Measurements from ENCODE around the gene CRYAA. TPM values are rescaled to one million over a fixed set of nuclear protein-coding genes. Genes with fewer than 3 reads are reported as not detected.

Gene CRYAA
- total RNA-seq, 4 donors from 2014 or later = not detected

- no peak overlapping the region for H3K27ac ChIP-seq
- intact Hi-C loops (cut with DNase I; ENCODE audit: low total_unique reads) (no loop called here), in situ Hi-C loops (cut with MboI; ENCODE audit: low pct_ligation_motif_present in 1 of 4, low pct_unique_long_range_greater_than_20kb in 1 of 4, low sequenced_read_pairs in 3 of 4) (no loop called here)
- H3K9me3 ChIP-seq = no peaks in the 10 kb centered on the region
- TF ChIP-seq CTCF (IDR thresholded peaks at IDR 0.05) (no peak), POLR2AphosphoS5 (IDR thresholded peaks at IDR 0.05) (no peak), POLR2A (IDR thresholded peaks at IDR 0.05) (no peak), EP300 (IDR thresholded peaks at IDR 0.05; ENCODE audit: low read depth) (no peak)
- WGBS, 2 donors (ENCODE audit: low coverage in 1 of 2) = 87 to 100% methylated on average over 1 to 24 of the region's 36 CpGs
- no peak overlapping the region for H3K4me3 ChIP-seq
- no peaks in the 10 kb centered on the region for H3K27me3 ChIP-seq
- DNase-seq = no peak
- no peaks in the 10 kb centered on the region for H3K36me3 ChIP-seq
- H3K4me1 ChIP-seq = peaks cover 0 to 9% (median 7%) of the 10 kb centered on the region in 4 donors
Measured at GRCh38 chr21:43209575-43210453, 41.0 kb downstream of the CRYAA start.

- H3K4me3 ChIP-seq = no peak overlapping the region
- no peaks in the 10 kb centered on the region for H3K27me3 ChIP-seq
- peaks cover 0 to 9% (median 7%) of the 10 kb centered on the region in 4 donors for H3K4me1 ChIP-seq
- no peaks in the 10 kb centered on the region for H3K36me3 ChIP-seq
- no peak for TF ChIP-seq CTCF (IDR thresholded peaks at IDR 0.05)
- no peak for TF ChIP-seq POLR2AphosphoS5 (IDR thresholded peaks at IDR 0.05)
- no peak for TF ChIP-seq EP300 (IDR thresholded peaks at IDR 0.05; ENCODE audit: low read depth)
- no peak for TF ChIP-seq POLR2A (IDR thresholded peaks at IDR 0.05)
- in situ Hi-C loops (cut with MboI; ENCODE audit: low pct_ligation_motif_present in 1 of 4, low pct_unique_long_range_greater_than_20kb in 1 of 4, low sequenced_read_pairs in 3 of 4) (no loop called here), intact Hi-C loops (cut with DNase I; ENCODE audit: low total_unique reads) (no loop called here)
- no peaks in the 10 kb centered on the region for H3K9me3 ChIP-seq
- no peak for DNase-seq
- H3K27ac ChIP-seq = no peak overlapping the region
- WGBS, 2 donors (ENCODE audit: low coverage in 1 of 2) = 77% methylated on average over 7 of the region's 7 CpGs; no CpG with 5 or more reads in 1 of the 2 donors
Measured at GRCh38 chr21:43210454-43211071, 41.8 kb downstream of the CRYAA start.

- Histone ChIP-seq H3K9me3 (no peaks in the 10 kb centered on the region), H3K4me3 (no peak overlapping the region), H3K4me1 (peaks cover 0 to 9% (median 7%) of the 10 kb centered on the region in 4 donors), H3K27me3 (no peaks in the 10 kb centered on the region), H3K36me3 (no peaks in the 10 kb centered on the region), H3K27ac (peak overlapping the region in 3 of 4 donors; percentile 8 to 21 (median 11))
- 5 to 46% methylated on average over 4 to 21 of the region's 21 CpGs for WGBS, 2 donors (ENCODE audit: low coverage in 1 of 2)
- in situ Hi-C loops (cut with MboI; ENCODE audit: low pct_ligation_motif_present in 1 of 4, low pct_unique_long_range_greater_than_20kb in 1 of 4, low sequenced_read_pairs in 3 of 4) = no loop called here
- DNase-seq = peak; percentile 79
- TF ChIP-seq POLR2AphosphoS5 (IDR thresholded peaks at IDR 0.05) (no peak), EP300 (IDR thresholded peaks at IDR 0.05; ENCODE audit: low read depth) (no peak), POLR2A (IDR thresholded peaks at IDR 0.05) (peak; percentile 19), CTCF (IDR thresholded peaks at IDR 0.05) (peak in 4 of 5 experiments; percentile 31 to 68 (median 45))
- intact Hi-C loops (cut with DNase I; ENCODE audit: low total_unique reads) = no loop called here
Measured at GRCh38 chr21:43211072-43211759, 42.4 kb downstream of the CRYAA start.

- H3K4me1 ChIP-seq = peaks cover 0 to 9% (median 7%) of the 10 kb centered on the region in 4 donors
- peak overlapping the region in 3 of 4 donors; percentile 8 to 21 (median 11) for H3K27ac ChIP-seq
- in situ Hi-C loops (cut with MboI; ENCODE audit: low pct_ligation_motif_present in 1 of 4, low pct_unique_long_range_greater_than_20kb in 1 of 4, low sequenced_read_pairs in 3 of 4) (no loop called here), intact Hi-C loops (cut with DNase I; ENCODE audit: low total_unique reads) (no loop called here)
- H3K36me3 ChIP-seq = no peaks in the 10 kb centered on the region
- no peak overlapping the region for H3K4me3 ChIP-seq
- peak; percentile 22 for DNase-seq
- H3K9me3 ChIP-seq = no peaks in the 10 kb centered on the region
- TF ChIP-seq EP300 (IDR thresholded peaks at IDR 0.05; ENCODE audit: low read depth) (no peak), CTCF (IDR thresholded peaks at IDR 0.05) (no peak), POLR2AphosphoS5 (IDR thresholded peaks at IDR 0.05) (no peak), POLR2A (IDR thresholded peaks at IDR 0.05) (no peak)
- no peaks in the 10 kb centered on the region for H3K27me3 ChIP-seq
- 40% methylated on average over 7 of the region's 7 CpGs; no CpG with 5 or more reads in 1 of the 2 donors for WGBS, 2 donors (ENCODE audit: low coverage in 1 of 2)
Measured at GRCh38 chr21:43211760-43212115, 42.9 kb downstream of the CRYAA start.
